NCI-H524 (cell line): ENCODE data around the gene LIFR.

ENCODE experiments used
- DNase-seq, 2 experiments: peaks; one replicate each; lab custom pipeline; 2025; lab: John Stamatoyannopoulos, UW

LIFR gene

GRCh38 chr5:38441453-38442246 lies 114.8 kb downstream of the LIFR start:
- peak; percentile 90 to 98 for DNase-seq

GRCh38 chr5:38438757-38439156 lies 117.7 kb downstream of the LIFR start:
- no peak for DNase-seq

DNA sequence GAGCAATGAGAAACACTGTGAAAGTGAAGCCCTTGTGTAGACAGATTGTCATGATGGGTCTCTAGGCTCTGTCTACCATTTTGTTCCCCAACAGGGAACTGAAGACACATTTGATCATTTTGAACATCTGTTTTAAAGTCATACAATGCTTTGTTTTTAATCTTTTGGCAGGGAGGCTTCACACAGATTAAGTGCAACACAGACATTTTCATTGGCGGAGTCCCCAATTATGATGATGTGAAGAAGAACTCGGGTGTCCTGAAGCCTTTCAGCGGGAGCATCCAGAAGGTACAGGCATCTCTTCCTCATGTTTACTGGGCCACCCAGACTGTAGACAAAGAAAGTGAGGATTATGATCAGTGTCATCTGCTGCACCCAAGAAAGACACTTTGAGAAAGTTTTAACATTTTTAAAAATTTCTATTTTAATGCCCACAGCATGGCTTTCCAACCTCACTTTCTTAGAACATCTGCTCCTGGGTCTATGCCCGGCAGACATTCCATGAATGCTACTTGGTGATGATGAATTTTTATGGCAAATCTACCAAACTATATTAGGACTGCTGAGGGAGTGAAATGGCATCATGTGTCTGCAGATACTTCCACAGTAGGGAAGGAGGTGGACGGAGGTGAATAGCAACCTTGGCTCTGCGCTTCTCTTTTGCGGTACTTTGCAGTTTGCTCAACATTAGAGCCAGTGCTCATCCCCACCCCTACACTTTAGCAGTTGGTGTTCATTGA lies 121.3 kb downstream of the LIFR start:
- peak in 1 of 2 experiments; percentile 43 for DNase-seq

GRCh38 chr5:38433160-38433861 lies 123.1 kb downstream of the LIFR start:
- DNase-seq, result peak in 1 of 2 experiments; percentile 54

DNA sequence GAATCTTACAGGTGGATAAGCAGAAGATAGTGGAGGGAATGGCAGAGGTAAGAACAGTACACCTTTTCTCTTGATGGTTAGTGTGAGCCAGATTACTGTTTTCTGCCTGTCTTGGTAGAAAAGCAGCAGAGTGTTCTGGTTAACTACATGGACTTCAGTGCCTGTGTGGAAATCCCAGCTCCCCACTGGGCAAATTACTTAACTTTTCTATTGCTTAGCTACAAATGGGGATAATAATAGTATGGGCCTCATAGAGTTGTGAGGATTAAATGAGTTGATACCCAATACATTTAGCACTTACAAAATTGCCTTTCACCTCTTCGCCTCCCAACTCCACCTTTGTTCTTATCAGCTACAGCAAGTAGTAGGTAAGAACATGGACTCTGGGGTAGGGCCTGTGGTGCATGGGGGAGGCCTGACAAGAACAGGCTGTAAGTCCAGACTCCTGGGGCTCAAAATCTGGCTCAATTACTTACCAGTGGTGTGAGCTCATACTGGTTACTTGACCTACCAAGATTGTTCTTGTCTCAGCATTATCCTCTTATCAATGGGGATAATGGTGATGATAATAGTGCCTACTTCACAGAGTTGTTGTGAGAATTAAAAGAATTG lies 125.1 kb downstream of the LIFR start:
- no peak for DNase-seq

- DNase-seq, result no peak
These were observed 129.2 kb downstream of the LIFR start for GRCh38 chr5:38426986-38427950.

DNA sequence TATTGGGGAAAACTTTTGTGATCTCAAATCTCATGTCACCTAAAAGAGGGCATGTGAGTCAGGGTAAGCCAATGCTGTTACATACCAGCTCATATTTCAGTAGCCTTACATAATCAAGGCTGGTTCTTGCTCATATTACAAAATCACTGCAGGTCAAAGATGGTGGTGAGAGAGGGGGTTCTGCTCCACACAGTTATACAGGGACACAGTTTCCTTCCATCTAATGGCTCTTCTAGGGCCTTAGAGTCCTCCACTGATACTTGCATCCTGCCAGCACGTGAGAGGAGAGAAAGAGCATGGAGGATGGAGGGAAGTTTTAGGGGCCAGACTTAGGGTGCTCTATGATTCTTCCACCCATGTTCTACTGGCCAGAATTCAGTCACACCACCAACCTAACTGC lies 130.0 kb downstream of the LIFR start:
- DNase-seq, result peak in 1 of 2 experiments; percentile 58
